Stimulated activated CD8-positive, alpha-beta memory T cell treated with anti-CD3 and anti-CD28 coated beads, Interleukin-4, amount 100 ng/mL, for 4 hours (primary cell): ENCODE results near the gene LONRF2.

Source experiments
- DNase-seq, 2 donors: peaks; one replicate each; pipeline ENCODE4 v3.0.0-alpha.2; 2020; ENCODE audit warnings: low read depth in 2 of 2, low spot score in 1 of 2

Gene LONRF2

GRCh38 chr2:100301881-100302584 is 20.3 kb downstream of the LONRF2 start:
- no peak for DNase-seq

GRCh38 chr2:100299548-100299947 is 22.8 kb downstream of the LONRF2 start:
- DNase-seq: no peak

- DNase-seq: no peak
These were observed 24.8 kb downstream of the LONRF2 start for GRCh38 chr2:100297511-100297910.

- no peak for DNase-seq
These were observed 28.2 kb downstream of the LONRF2 start for GRCh38 chr2:100294162-100294497.

GRCh38 chr2:100293341-100294161 is 28.8 kb downstream of the LONRF2 start:
- no peak for DNase-seq

- no peak for DNase-seq
These were observed 30.2 kb downstream of the LONRF2 start for GRCh38 chr2:100292022-100292580.

- peak in 1 of 2 donors; percentile 12 for DNase-seq
These were observed 30.9 kb downstream of the LONRF2 start for GRCh38 chr2:100291152-100291970.

DNA sequence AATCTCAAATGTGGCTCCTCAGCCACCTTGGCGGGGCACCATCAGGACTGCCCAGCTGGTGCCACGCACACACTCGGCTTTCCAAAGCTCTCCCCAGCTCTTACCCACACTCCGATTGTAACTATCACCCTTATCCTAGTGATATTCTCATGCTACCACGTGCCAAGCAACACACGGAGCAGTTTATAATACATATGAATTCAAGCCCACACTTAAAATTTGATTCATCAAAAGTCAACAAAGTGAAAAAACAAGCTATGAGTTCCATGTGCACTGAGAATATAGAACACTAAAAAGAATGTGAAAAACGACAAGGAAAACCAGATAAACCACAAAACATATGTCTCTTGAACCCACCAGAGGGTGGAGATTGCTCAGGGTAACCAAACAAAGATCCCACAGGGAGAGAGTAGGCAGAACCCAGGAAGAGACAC is 31.6 kb downstream of the LONRF2 start:
- no peak for DNase-seq

DNA sequence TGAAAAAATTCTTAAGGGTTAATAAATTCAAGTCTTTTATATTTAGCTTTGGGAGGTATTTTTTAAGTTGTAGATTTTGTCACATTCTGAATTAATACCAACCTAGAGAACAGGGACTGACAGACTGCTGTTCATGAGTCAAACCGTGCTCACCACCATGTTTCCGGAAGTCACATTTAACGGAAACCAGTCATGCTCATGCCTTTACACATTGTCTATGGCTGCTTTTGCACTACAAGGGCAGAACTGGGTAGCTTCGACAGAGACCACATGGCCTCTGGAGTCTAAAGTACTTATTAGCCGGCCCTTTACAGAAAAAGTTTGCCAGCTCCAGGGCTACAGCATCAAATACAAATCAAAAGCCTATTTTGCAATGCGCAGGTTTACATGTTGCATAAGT is 33.3 kb downstream of the LONRF2 start:
- no peak for DNase-seq

- DNase-seq: no peak
These were observed 36.0 kb downstream of the LONRF2 start for GRCh38 chr2:100286318-100286717.

DNA sequence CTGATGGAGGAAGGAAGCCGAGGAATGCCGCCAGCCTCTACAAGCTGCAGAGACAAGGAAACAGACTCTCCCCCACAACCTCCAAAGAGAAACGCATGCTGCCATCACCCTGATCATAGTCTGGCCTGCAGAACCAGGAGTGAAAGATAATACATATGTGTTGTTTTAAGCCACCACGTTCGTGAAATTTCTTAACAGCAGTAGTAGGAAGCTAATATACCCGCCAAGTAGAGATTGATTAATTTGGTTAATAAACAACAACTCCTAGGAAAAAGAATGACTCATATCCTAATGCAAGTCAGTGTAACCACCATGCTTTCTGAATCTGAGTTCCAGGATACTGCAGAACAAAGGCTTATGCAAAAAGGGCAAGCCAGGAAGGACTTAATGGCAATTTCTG is 36.6 kb downstream of the LONRF2 start:
- no peak for DNase-seq

- DNase-seq: no peak
These were observed 37.3 kb downstream of the LONRF2 start for GRCh38 chr2:100285011-100285410.

DNA sequence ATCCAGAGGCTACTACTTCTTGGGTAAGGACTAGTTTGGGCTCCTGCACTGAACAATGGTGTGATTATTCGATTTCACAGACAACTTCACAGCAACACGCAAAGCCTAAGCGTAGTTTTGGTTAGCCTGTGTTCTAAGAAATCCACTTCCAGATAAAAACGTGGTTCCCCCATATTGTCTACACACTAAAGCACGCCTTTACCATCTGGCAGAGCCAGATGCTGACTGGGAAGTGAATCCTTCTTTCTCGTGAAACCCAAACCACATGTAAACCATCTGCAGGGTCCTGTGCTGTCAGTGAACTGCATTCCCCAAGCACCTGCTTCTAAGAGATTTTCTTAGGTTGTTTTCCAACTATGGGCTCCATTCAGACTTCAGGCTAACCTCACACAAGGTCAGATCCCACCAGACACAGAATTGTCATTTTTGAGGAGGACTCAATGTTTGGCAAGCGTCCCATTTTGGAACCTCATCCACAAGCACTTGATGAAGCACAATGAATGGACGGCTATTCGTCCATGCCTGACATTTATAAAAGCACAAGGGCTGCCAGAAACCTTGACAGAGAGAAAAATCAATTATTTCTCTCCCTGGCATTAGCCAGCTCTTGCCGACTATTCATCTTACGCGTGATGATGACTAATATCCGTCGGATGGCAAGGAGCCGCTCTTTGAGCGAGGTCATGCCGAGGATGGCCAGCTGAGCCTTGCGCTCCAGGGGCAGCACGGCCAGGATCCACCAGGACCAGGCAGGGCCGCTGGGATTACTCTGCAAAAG is 38.4 kb downstream of the LONRF2 start:
- DNase-seq: no peak

DNA sequence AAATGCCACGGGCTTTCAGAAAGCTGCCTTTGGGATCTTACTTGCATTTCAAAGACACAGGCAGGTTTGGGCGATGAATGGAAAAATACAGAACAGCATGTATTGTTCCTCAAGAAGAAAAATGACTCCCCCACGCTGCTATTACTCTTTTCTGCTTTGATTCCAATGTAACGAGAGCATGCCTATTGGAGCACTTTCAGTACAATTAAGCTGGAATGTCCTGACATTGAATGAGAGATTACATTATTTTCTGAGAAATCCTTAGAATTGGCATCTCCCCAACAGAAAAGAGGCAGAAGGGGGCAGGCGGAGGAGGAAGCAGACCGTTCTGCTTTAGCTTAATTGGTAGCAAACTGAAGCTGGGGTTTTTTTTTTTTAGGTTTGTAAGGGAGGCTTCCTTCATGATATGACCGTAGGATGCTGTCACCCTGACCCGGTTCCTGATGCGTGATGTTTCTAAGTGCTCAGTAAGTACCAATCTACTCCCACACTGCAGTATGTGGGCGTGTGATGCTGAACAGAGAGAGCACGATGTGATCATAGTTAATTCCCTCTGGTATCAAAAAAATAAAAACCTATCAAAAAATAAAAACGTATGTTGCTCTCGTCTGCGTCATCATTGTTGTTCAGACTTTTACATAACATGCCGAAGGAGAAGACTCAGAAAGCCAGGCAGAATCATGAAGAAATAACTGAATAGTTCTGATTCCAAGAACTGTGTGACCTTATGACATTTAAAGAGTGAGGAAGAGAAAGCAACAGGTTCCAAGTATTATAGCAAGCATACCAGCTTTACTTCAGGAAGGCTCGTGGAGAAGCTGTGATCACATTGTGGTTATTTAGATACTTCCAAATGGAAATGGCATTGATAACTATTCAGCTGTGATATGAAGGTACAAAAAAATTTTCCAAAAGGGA is 40.5 kb downstream of the LONRF2 start:
- no peak for DNase-seq

- no peak for DNase-seq
These were observed 42.4 kb downstream of the LONRF2 start for GRCh38 chr2:100279586-100280534.

DNA sequence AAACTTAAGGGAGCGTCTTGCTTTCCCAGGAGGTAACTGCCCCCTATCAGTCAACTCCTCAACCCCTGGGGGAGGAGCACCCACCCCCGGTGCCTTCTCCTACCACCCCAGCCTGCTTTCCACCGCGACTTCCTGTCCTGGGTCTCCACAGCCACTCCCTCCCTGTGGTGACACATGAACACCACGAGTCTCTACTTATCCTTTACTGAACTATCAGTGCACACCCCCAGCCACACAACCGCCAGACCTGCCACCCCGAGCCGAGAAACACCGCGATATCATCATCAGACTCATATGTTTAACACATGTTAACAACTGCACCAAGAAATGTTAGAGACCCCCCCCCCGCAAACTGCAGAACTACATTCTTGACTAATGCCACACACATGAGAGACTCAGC is 43.3 kb downstream of the LONRF2 start:
- no peak for DNase-seq

DNA sequence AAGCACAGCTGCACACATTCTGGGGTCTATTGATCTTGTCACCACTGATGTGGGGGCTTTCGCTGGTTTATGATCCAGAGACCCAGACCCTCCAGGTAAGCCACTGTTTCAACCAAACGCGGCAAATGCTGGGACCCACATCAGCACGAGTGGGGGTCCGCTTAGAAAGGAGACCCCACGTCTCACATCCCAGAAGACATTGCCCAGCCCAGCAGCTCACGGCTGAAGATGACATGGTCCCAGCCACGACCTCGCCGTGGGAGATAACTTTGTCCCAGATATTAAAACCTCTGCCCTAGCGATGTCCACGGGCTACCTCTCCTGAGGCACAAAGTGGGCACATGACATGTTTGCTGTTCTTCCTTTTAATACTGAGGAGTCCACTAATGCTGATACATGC is 43.8 kb downstream of the LONRF2 start:
- DNase-seq: no peak

GRCh38 chr2:100277540-100278207 is 44.6 kb downstream of the LONRF2 start:
- DNase-seq: no peak
